OCI-LY7 (cell line): ENCODE data around the gene SCAMP5. TPM values are rescaled to one million over a fixed set of nuclear protein-coding genes. Genes with fewer than 3 reads are reported as not detected.

Source experiments
- BruUV-seq: library from RNA; stranded (reverse); fragments of 400-500 nt; replicated peaks from 2 replicates; lab custom pipeline; 2021; lab: Mats Ljungman, UMichigan
- CTCF ChIA-PET: fragments of 300-600 bp; sonication (Branson Sonifier 250); formaldehyde crosslinking; loops from one replicate; lab custom pipeline; 2022; ENCODE audit warnings: antibody characterized with exemption; ENCODE audit not compliant: unreplicated experiment; lab: Charles Lee
- POLR2A ChIA-PET: fragments of 300-600 bp; sonication (Branson Sonifier 250); formaldehyde crosslinking; loops from one replicate; lab custom pipeline; 2022; ENCODE audit warnings: antibody characterized with exemption; lab: Charles Lee
- DNase-seq: peaks from one replicate; pipeline ENCODE4 v3.0.0-alpha.2; 2015; ENCODE audit warnings: low spot score
- H2AFZ ChIP-seq: fragments of 200-600 bp; sonication (generic), shearing (Covaris generic); 2 replicates; pipeline ENCODE4 v1.6.1; 2014; ENCODE audit warnings: mild to moderate bottlenecking, antibody characterized with exemption, low read length, moderate library complexity
- H3K27ac ChIP-seq: fragments of 200-600 bp; sonication (generic); 2 replicates; pipeline ENCODE4 v1.5.1; 2014; ENCODE audit warnings: mixed run types, low read depth, mild to moderate bottlenecking, moderate library complexity, low read length, inconsistent platforms; ENCODE audit not compliant: poor library complexity, severe bottlenecking
- H3K36me3 ChIP-seq: fragments of 200-600 bp; sonication (generic); 2 replicates; pipeline ENCODE4 v1.6.1; 2014; ENCODE audit warnings: mild to moderate bottlenecking, antibody characterized with exemption, low read length, moderate library complexity, mixed read lengths; ENCODE audit not compliant: insufficient read depth
- H3K4me1 ChIP-seq: fragments of 200-600 bp; sonication (generic); 2 replicates; pipeline ENCODE4 v1.5.1; 2014; ENCODE audit warnings: mild to moderate bottlenecking, low read length; ENCODE audit not compliant: insufficient read depth, poor library complexity, severe bottlenecking
- H3K4me2 ChIP-seq: fragments of 200-600 bp; sonication (generic); 2 replicates; pipeline ENCODE4 v1.6.1; 2014; ENCODE audit warnings: mild to moderate bottlenecking, low read length
- H3K4me3 ChIP-seq: fragments of 200-600 bp; sonication (generic); 2 replicates; pipeline ENCODE4 v1.5.1; 2014; ENCODE audit warnings: mild to moderate bottlenecking, low read depth, low read length; ENCODE audit not compliant: poor library complexity, severe bottlenecking
- H3K79me2 ChIP-seq: fragments of 200-600 bp; sonication (generic); 2 replicates; pipeline ENCODE4 v1.6.1; 2016; ENCODE audit warnings: low read depth, mild to moderate bottlenecking, low read length, moderate library complexity, mixed read lengths; ENCODE audit not compliant: insufficient read depth
- H3K9me2 ChIP-seq: fragments of 200-600 bp; sonication (generic); 2 replicates; pipeline ENCODE4 v1.6.1; 2016; ENCODE audit warnings: mild to moderate bottlenecking, low read length, mixed read lengths; ENCODE audit not compliant: insufficient read depth
- H3K9me3 ChIP-seq: fragments of 200-600 bp; sonication (generic); 2 replicates; pipeline ENCODE4 v1.6.1; 2014; ENCODE audit warnings: mild to moderate bottlenecking, mixed run types, low read length, mixed read lengths
- H4K20me1 ChIP-seq: fragments of 200-600 bp; sonication (generic); 2 replicates; pipeline ENCODE4 v1.6.1; 2014; ENCODE audit warnings: mild to moderate bottlenecking, antibody characterized with exemption, low read length, moderate library complexity, mixed read lengths; ENCODE audit not compliant: insufficient read depth
- CTCF ChIP-seq: fragments of 200-600 bp; sonication (generic); conservative IDR thresholded peaks from 2 replicates; pipeline ENCODE4 v1.5.1; 2014; ENCODE audit warnings: mild to moderate bottlenecking, antibody characterized with exemption, low read length, moderate library complexity, mixed read lengths
- EZH2phosphoT487 ChIP-seq: fragments of 200-600 bp; sonication (generic); IDR thresholded peaks from 2 replicates; pipeline ENCODE4 v1.6.1; 2018; ENCODE audit warnings: low read depth, borderline replicate concordance, mild to moderate bottlenecking, mixed run types, antibody characterized with exemption, low read length, moderate library complexity, mixed read lengths
- intact Hi-C: fragments of 100-400 bp; cut with micrococcal nuclease; formaldehyde crosslinking; loops from one replicate; pipeline ENCODE4 v1.10.0; 2022; ENCODE audit not compliant: unreplicated experiment
- total RNA-seq, 2 experiments: library from RNA; depleted of rRNA in 1 of 2; stranded (reverse); fragments of >200 nt in 1 of 2; shearing (Covaris generic) in 1 of 2; gene quantifications; 2 replicates each; pipeline ENCODE4 v1.2.3, GENCODE V29; 2014 to 2022

Gene SCAMP5
- total RNA-seq, 2 experiments from 2014 or later = 29.4 to 43.7 TPM

DNA sequence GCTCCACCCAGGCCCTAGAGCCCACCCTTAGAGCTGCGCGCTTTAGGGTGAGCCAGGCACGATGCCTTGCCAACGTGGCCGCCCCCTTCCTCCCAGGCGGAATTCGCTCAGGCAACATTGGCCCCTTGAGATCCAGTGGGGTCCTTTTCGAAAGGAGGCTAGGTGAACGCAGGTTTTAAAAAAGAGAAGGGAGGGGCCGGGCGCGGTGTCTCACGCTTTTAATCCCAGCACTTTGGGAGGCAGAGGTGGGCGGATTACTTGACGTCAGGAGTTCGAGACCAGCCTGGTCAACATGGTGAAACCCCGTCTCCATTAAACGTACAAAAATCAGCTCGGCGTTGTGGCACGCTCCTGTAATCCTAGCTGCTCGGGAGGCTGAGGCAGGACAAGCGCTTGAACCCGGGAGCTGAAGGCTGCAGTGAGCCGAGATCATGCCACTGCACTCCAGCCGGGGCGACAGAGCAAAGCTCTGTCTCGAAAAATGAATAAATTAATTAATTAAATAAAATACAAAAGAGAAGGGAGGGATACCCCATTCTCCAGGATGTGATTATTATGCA, 37.8 kb upstream of the SCAMP5 start:
- no peaks in the 10 kb centered on the region for H3K36me3 ChIP-seq
- H2AFZ ChIP-seq = peak overlapping the region; percentile 74; the same call in 1 of the 2 replicates
- H3K9me2 ChIP-seq = no peaks in the 10 kb centered on the region
- H3K4me3 ChIP-seq = peak overlapping the region; percentile 65
- no peak for TF ChIP-seq EZH2phosphoT487
- TF ChIP-seq CTCF = no peak
- no peak overlapping the region for H3K27ac ChIP-seq
- H3K4me2 ChIP-seq = peak overlapping the region; percentile 89
- ChIA-PET CTCF (no interaction called here), POLR2A (interaction anchor here (0.6 to 0.7 kb wide), 2 partner anchors 88 to 551 kb away, joined by 3 to 4 read pairs; no protein-coding TSS in a partner anchor)
- intact Hi-C loops = loop anchor here (5.0 kb wide), 1 partner anchor 245 kb away; the partner anchor contains the start of gene C15orf39
- no peaks in the 10 kb centered on the region for H3K9me3 ChIP-seq
- BruUV-seq = no TSS peak
- peaks cover 60% of the 10 kb centered on the region for H3K4me1 ChIP-seq
- H3K79me2 ChIP-seq = no peaks in the 10 kb centered on the region
- H4K20me1 ChIP-seq = no peaks in the 10 kb centered on the region
- DNase-seq = no peak

DNA sequence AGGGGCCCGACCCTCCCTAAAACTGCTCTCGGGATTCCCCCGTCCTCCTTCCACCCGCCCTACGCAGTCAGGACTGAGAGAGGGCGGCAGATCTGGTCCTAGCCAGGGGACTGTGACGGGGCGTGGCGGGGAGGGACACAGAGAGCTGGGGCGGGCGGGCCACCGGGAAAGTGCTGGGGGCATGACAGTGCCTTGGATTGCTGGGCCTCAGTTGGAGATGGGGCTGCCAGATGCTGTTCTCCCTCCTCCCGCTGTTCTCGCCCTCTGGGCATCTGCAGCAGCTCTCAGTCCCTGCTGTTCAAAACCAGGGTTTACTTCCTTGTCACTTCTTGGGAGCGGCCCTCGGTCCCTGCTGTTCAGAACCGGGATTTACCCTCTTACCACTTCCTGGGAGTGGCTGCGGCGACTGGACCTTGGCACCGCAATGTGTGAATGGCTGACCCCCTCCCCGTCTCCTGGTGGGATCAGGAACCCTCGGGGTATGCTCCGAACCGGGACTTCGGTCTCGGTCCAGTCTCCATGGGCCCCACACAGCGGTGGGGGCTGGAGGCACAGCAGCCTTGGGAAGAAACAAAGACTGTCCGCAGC, 36.9 kb upstream of the SCAMP5 start:
- no TSS peak for BruUV-seq
- H3K36me3 ChIP-seq = no peaks in the 10 kb centered on the region

More for the DNA sequence above, 36.9 kb upstream of the SCAMP5 start:
- intact Hi-C loops = loop anchor here (5.0 kb wide), 1 partner anchor 244 kb away; the partner anchor contains the start of gene C15orf39
- POLR2A ChIA-PET = no interaction called here
- no peak overlapping the region for H3K4me2 ChIP-seq
- no peaks in the 10 kb centered on the region for H3K9me3 ChIP-seq
- H3K79me2 ChIP-seq = no peaks in the 10 kb centered on the region
- peaks cover 60% of the 10 kb centered on the region for H3K4me1 ChIP-seq
- H4K20me1 ChIP-seq = no peaks in the 10 kb centered on the region
- DNase-seq = no peak
- CTCF ChIA-PET = no interaction called here
- no peak overlapping the region for H3K27ac ChIP-seq
- H3K4me3 ChIP-seq = no peak overlapping the region
- H3K9me2 ChIP-seq = no peaks in the 10 kb centered on the region
- H2AFZ ChIP-seq = no peak overlapping the region
- TF ChIP-seq EZH2phosphoT487 = no peak
- no peak for TF ChIP-seq CTCF
